ENCODE results near the gene TNNC1.

The TNNC1 gene

GRCh38 chr3:52494886-52495495 lies 41.1 kb upstream of the TNNC1 start, which contains the start of gene STAB1:
Gene STAB1, plus strand, starts transcription at chr3:52495338. Its CDS starts 76 bp downstream, at chr3:52495414.
- DNase-seq (ENCODE audit: low spot score) = no peak
- TF ChIP-seq CTCF (IDR thresholded peaks at IDR 0.05; ENCODE audit: extremely low read depth, insufficient read depth, missing control alignments) = no peak
- in situ Hi-C loops (cut with MboI; ENCODE audit: low pct_unique_long_range_greater_than_20kb, low sequenced_read_pairs, unreplicated experiment) = no loop called here

- no peak for DNase-seq (ENCODE audit: low spot score)
- TF ChIP-seq CTCF (IDR thresholded peaks at IDR 0.05; ENCODE audit: extremely low read depth, insufficient read depth, missing control alignments) = no peak
- in situ Hi-C loops (cut with MboI; ENCODE audit: low pct_unique_long_range_greater_than_20kb, low sequenced_read_pairs, unreplicated experiment) = no loop called here
Measured at GRCh38 chr3:52494445-52494844, 40.6 kb upstream of the TNNC1 start.

- in situ Hi-C loops (cut with MboI; ENCODE audit: low pct_unique_long_range_greater_than_20kb, low sequenced_read_pairs, unreplicated experiment) = no loop called here
- DNase-seq (ENCODE audit: low spot score) = no peak
- no peak for TF ChIP-seq CTCF (IDR thresholded peaks at IDR 0.05; ENCODE audit: extremely low read depth, insufficient read depth, missing control alignments)
Measured at GRCh38 chr3:52493232-52494017, 39.6 kb upstream of the TNNC1 start.

- TF ChIP-seq CTCF (IDR thresholded peaks at IDR 0.05; ENCODE audit: extremely low read depth, insufficient read depth, missing control alignments) = no peak
- in situ Hi-C loops (cut with MboI; ENCODE audit: low pct_unique_long_range_greater_than_20kb, low sequenced_read_pairs, unreplicated experiment) = no loop called here
- no peak for DNase-seq (ENCODE audit: low spot score)
Measured at GRCh38 chr3:52492059-52492458, 38.2 kb upstream of the TNNC1 start.

- TF ChIP-seq CTCF (IDR thresholded peaks at IDR 0.05; ENCODE audit: extremely low read depth, insufficient read depth, missing control alignments) = no peak
- DNase-seq (ENCODE audit: low spot score) = no peak
- in situ Hi-C loops (cut with MboI; ENCODE audit: low pct_unique_long_range_greater_than_20kb, low sequenced_read_pairs, unreplicated experiment) = no loop called here
Measured at GRCh38 chr3:52490939-52491526, 37.2 kb upstream of the TNNC1 start.

GRCh38 chr3:52490035-52490938 lies 36.4 kb upstream of the TNNC1 start:
- DNase-seq (ENCODE audit: low spot score) = no peak
- in situ Hi-C loops (cut with MboI; ENCODE audit: low pct_unique_long_range_greater_than_20kb, low sequenced_read_pairs, unreplicated experiment) = no loop called here
- TF ChIP-seq CTCF (IDR thresholded peaks at IDR 0.05; ENCODE audit: extremely low read depth, insufficient read depth, missing control alignments) = no peak
